Measurements from ENCODE around the gene LRP5.

GRCh38 chr11:68411501-68411991 lies 99.2 kb downstream of the LRP5 start:
- TF ChIP-seq, protein P1, sequence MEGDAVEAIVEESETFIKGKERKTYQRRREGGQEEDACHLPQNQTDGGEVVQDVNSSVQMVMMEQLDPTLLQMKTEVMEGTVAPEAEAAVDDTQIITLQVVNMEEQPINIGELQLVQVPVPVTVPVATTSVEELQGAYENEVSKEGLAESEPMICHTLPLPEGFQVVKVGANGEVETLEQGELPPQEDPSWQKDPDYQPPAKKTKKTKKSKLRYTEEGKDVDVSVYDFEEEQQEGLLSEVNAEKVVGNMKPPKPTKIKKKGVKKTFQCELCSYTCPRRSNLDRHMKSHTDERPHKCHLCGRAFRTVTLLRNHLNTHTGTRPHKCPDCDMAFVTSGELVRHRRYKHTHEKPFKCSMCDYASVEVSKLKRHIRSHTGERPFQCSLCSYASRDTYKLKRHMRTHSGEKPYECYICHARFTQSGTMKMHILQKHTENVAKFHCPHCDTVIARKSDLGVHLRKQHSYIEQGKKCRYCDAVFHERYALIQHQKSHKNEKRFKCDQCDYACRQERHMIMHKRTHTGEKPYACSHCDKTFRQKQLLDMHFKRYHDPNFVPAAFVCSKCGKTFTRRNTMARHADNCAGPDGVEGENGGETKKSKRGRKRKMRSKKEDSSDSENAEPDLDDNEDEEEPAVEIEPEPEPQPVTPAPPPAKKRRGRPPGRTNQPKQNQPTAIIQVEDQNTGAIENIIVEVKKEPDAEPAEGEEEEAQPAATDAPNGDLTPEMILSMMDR (IDR thresholded peaks at IDR 0.05), result no peak
- TF ChIP-seq POLR2AphosphoS5 (IDR thresholded peaks at IDR 0.05; ENCODE audit: insufficient read depth in 1 of 2, low read depth in 1 of 2), result no peak

All from vagina (tissue), 2 donors.